HG02588 (cell line): ENCODE results near the gene GATM.
A peak's percentile ranks its signal among the peaks of the same experiment; 100 is the strongest.
"Not testable (repeated sequence)": the region's sequence is repeated elsewhere in the genome, so short reads cannot be mapped to it uniquely, and the experiment has no call there.

Experiments
- ATAC-seq: cut with Tn5 transposase; IDR thresholded peaks from one replicate; pipeline ENCODE4 v1.9.1; 2021; ENCODE audit warnings: mild to moderate bottlenecking, moderate library complexity; ENCODE audit not compliant: unreplicated experiment

The GATM gene

DNA sequence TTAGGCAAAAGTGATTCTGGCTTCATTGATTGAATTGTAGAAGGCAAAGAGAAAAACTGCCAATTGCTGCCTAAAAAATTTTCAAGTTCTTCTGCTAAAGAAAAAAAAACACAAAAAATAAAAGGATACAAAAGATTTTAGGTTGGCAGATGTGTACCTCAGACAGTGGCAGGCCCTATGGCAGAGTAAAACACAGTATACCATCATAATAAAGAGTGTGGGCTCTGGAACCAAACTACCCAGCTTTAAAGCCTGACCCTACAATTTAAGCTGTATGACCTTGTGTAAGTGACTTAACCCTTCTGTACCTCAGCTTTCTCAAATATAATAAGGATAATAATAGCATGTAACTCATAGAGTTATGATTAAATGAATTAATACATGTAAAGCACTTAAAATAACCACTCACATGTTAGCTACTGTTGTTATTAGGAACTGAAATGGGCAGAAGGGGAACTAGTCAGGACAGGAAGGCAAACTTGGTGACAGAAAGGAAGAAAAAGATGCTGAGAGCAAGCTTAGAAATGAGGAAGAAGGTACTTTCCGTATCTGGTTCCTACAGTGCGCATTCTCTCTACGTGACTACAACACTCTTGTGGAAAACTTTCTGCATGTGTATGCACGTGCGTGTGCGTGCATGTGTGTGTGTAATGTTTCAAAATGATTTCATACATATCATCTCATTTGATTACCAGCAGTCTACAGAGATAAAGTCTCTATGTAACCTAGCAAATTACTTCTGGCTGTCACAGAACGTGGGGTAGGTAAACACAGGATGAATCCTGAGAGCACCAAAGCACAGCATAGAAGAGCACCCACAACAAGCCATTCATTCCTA, 13.6 kb upstream of the GATM start:
- ATAC-seq = peak; percentile 96

DNA sequence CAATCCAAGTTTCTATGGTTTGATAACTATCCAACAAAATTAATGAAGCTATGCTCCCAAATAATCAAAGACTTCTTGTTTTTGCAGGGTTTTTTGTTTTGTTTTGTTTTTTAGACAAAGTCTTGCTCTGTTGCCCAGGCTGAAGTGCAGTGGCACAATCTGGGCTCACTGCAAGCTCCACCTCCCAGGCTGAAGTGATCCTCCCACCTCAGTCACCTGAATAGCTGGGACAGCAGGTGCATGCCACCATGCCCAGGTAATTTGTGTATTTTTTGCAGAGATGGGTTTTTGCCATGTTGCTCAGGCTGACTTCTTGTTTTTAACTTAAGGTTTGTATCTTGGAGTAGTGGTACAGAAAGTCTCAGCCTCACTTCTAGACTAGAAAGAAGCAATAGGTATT, 11.0 kb upstream of the GATM start:
- ATAC-seq = no peak

DNA sequence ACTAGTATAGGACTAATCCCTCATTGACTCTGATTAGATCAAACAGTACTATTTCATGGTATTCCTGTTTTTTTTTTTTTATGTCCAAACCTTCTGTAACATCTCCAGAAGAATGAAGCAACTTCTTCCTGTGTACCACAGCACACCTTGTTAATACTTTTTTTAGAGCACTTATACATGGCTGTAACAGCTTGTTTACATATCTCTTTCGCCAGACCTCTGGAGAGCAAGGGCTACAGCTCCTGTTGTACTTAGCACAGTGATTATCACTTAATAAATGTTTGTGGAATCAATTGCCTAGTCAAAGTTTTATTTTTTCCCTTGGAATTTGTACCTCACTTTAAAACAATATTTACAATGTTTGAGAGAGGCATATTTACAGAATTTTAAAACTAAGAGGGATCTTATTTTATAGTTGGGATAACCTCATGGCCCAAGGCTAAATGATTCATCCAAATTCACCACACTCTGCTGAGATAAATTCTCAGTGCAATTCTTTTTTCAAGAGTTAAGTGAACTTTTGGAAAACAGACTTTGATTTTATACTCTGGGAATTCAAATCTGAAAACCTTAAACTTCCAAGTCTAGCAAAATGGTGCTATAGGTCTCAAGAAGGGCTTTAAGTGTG, 9.2 kb upstream of the GATM start:
- no peak for ATAC-seq

DNA sequence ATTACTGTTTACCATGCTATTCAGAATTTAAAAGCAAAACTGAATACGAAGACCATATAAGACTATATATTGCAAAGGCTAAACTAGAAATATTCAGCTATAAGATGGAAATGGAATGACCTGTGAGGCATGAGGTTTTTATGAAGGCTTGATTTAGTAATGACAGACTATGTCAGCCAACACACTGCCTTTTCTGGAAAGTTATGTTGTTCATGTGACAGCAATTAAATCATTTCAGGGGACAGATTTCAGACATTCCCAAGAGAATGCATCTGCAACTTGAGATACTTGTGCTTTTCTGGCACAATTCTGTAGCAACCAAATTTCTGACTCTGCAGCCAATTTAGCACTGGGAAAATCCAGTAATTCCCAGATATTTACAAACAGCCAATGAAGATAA, 8.6 kb upstream of the GATM start:
- no peak for ATAC-seq

DNA sequence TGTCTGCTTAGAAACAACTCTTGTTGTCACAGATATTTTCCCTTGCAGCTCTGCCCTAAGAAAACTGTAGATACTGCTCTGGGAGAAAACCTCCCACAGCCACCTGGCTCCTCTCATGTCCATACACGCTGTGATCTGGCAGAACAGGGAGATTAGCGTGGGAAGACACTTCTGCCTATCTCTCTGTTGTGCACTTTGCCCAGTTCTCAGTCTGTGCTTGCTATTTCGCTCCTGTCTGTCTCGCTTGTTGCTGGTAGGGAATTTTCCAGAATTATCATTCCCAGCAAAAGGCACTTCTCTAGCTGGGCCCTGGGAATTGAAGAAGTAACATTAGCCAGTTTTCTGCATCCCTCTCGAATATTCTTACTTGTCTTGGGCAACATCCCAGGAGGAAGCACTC, 8.1 kb upstream of the GATM start:
- ATAC-seq = no peak

DNA sequence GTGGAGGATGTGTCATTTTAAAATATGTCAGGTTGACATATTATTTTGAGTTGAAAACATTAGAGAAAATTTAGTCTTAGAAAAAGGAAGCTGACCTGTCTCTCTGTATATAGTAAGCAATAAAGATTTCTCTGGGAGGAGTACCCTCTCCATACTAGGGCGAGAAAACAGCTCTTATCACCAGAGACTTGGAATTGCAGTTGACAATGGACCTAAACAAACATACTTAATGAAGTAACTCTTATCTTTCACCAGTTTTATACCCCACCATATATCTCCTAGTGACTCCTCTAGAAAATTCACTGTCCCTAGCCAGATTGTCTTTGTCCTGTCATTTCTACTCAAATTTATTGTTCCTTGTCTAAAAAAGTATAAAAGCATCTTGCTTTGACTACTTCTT, 7.2 kb upstream of the GATM start:
- no peak for ATAC-seq

DNA sequence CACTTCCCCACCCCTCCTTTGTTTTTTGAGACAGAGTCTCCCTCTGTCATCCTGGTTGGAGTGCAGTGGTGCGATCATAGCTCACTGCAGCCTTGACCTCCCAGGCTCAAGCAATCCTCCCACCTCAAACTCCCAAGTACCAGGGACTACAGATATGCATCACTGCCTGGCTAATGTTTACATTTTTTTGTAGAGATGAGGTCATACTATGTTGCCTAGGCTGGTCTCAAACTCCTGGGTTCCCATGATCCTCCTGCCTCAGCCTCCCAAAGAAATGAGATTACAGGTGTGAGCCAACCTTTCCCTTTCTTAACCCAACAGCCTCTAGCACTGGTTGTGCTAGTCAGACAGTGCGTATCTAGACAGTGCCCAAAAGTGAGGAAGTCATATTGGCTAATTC, 6.4 kb upstream of the GATM start:
- ATAC-seq = no peak

DNA sequence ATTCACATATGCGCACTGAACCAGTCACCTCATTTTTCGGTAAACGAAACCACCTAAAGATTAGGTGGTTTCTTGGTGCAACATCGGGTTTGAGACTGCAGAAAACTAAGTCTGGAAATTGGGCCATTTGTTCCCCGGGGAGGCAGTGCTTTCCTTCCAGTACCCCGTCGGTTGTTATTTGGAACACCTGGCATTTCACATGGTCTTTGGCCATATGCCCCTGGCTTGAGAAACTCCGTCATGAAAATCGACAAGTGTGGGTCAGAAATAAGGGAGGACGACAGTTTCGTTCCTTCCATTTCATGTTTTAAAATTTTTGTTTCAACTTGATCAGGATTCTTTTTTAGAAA, 544 bp upstream of the GATM start:
- ATAC-seq = no peak

DNA sequence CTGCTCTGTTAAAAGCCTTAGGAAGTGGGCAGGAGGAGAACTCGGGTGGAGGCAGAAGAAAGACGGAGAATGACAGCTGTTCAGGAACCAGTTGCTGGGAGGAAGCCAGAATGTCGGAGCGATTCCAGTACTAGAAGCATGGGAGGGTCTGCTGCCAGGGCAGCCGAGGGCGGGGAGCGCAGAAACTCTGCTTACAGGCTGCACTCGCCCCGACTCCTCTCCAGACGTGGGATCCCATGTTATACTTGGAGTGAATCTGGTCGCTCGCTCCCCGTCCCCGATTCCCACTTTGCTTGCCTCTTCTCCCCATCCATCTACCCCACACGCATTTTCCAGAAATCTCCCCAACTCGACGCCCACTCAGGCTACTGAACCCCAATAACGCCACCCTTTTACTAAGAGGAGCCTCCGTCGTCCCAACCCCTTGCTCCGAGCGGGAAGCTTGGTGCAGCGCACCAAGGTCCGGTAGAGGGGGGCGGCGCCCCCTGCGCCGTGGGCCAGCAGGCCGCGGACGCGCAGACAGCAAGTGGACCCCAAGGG, 665 bp downstream of the GATM start:
- ATAC-seq = peak; percentile 37

DNA sequence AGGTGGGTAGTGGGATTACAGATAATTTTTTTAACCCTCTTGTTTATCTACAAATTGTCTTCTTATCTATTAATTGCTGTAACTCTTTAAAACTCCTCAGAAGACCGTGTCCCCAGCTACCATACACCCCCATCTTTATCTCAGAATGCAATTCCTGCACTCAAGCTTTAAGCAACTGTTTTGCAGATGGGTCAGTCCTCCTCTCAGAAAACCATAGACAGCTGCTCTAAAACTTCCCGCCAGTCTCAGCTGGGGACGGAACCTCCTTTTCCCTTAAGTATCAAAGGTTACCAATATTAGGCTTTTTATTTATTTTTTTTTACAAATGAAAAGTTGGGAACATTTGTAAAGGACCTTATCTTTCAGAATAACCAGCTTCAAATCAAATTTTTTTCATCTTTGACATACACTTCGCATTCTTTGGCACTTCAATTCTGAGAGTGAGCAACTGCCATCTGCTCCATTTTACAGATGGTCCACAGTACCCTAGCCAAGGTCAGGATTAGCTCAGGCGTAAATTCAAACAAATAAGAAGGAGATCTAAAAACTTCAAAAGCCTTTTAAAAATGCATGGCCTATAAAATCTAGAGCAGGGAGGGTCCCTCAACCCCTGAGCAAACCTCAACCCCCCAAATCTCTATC, 1.3 kb downstream of the GATM start:
- ATAC-seq = no peak

DNA sequence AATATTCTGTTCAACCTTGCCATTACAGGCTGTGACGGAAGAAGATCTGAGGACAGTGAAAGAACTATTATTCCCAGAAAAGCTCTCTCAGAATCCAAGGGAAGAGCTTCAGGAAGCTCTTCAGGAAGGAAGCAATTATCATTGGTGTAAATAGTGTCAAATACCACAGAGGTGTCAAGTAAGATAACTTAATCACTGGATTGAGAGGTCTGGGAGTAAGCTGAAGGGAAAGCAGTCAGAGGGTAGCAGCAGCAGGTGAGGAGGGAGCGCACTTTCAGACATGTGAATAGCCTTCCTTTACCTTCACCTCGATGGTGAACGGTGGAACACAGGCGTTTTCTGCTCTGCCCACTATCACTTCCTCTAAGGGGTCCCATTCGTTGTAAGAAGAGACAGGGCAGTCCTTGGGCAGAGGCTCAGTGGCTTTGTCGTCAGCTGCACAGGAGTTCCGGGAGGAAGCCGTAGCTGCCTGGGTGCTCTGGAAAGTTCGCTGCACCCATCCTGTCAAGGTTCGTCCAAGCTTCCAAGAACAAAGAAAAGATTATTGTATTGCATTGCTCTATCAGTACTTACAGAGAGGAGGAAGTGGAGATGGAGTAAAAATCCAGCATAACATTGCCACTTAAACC, 1.9 kb downstream of the GATM start:
- no peak for ATAC-seq

DNA sequence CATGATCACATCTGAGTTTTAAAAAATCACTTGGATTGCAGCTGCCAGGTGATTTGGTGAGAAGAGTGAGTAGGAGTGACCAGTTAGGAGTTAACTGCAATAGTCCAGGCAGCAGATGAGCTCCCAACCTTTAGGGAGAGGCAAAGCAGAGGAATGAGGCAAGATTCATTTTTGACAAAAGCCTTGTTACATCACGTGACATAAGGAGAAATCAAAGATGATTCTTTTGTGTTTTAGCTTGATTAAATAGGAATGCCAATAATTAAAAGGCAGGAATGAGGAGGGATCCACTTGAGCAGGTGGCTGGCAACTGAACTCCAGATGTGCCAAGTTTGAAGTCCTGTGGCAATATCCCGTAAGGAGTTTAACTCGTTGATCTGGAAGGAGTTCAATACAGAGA, 2.5 kb downstream of the GATM start:
- no peak for ATAC-seq

DNA sequence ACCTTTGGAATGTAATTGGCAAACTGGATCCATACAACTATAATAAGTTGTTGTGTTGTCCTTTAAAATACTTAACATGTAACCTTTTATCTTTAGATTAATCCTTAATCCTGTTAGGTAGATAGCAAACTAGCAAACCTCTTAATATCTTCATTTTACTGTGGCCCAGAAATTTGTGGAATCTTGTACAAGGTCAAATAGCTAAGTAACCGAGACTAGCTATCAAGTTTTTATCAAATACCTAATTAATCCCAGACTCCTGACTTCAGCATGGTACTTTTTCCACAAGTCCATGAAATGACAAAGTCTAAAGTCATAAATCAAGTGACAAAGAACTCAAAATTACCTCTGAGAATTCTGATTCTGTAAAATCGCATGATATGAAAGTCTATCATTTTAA, 4.4 kb downstream of the GATM start:
- no peak for ATAC-seq

DNA sequence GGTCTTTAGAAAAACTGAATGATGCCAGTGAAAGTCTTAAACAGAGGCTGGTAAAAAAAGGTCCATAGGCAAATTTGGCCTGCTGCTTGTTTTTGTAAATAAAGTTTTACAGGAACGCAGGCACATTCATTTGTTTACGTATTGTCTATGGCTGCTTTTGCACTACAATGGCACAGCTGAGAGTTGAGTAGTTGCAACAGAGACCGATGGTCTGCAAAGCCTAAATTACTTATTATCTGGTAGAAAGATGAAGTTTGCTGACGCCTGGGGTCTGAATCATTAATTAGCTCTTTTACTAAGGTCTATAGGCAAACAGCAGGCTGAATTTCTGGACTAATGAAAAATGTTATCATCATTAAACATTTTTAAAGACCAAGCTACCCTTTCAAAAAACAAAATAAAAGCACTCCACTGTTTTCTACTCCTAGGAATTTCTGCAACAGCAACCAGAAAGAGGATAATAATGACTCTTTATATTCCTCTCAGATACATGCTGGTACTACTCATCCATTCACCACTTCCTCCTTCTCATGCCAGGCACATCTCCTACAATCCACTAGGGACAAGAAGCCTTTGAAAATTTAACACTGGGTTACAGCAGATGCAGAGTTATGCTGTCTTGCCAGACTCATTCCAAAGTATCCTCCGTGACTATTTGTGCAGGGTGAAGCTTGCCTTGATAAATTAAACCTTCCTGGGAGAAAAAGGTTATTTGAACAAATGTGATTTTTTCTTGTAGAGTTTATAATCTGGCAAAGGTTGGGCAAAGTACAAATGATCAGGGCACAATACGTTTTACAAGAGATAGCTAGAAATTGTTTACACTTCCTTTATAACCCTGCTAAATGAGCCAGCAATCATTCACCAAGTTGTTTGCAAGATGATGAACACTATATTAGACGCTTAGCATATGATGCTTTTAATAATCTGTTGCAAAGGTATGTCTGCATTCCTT, 6.0 kb downstream of the GATM start:
- ATAC-seq = no peak

DNA sequence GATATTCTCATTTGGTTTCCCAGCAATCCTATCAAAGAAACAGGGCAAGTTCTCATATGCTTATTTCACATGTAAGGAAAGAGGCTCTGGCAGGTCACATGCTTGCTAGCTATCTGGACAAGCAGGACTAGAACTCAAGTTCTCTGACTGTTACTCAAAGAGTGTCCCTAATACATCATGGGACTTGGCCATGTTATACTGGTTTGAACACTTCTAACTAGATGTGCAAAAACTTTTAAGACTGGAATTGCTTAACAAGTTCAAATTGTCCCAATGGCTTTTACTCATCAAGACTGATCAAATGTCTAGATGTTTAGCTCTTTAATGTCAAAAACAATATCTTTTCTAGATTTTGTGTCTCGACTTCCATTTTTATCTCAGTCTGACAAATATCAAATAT, 6.8 kb downstream of the GATM start:
- no peak for ATAC-seq

DNA sequence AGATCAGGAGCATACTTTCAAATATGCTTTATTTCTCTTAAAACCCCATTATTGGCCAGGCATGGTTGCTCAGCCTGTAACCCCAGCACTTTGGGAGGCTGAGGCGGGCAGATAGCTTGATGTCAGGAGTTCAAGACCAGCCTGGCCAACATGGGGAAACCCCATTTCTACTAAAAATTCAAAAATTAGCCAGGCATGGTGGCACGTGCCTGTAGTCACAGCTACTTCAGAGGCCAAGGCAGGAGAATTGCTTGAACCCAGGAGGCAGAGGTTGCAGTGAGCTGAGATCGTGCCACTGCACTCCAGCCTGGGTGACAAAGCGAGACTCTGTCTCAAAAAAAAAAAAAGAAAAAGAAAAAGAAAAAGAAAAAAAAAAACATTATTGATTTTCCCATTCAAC, 8.3 kb downstream of the GATM start:
- ATAC-seq = not testable (repeated sequence)

DNA sequence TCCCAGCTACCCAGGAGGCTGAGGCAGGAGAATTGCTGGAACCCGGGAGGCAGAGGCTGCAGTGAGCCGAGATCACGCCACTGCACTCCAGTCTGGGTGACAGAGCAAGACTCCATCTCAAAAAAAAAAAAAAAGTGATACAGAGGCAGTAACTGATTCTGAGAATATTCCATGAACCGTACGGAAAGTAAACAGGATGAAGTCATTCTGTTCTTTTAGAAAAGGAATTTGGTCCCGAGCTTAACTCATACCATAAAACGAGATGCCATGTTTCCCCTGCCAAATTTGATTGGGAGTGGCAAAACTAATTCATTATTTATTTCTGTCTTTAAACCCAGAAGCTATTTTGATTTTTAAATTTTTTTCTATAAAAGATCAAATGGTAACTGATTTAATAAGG, 11.1 kb downstream of the GATM start:
- not testable (repeated sequence) for ATAC-seq

DNA sequence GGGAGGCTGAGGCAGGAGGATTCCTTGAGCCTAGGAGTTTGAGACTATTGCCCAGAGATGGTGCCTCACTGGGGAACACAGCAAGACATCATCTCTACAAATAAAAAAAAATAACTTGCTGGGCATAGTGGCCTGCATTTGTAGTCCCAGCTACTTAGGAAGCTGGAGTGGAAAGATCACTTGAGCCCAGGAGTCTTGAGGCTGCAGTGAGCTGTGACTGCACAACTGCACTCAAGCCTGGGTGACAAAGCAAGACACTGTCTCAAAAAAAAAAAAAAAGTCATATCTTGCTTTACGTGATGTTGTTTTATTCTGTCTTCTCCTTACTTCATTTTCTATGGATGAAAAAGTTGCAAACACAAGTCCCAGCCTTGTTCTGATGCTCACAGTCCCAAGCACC, 14.1 kb downstream of the GATM start:
- ATAC-seq = no peak

DNA sequence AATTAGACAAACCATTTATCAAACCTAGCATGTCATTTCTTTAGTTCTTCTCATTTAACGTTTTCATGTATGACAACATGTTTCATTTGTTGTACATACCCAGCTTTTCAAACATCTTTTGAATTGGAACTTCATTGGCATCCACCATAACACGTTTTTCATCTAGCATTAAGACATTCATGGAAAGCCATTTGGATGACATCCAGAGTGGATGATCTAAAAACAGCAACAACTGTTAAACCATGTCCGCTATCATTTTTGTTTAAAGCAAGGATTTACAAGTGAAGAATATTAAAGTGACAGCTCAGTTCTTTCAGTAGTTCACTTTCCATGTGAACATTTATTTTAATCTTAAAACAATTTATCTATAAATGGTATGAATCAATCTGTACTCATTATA, 14.5 kb downstream of the GATM start:
- ATAC-seq = no peak

DNA sequence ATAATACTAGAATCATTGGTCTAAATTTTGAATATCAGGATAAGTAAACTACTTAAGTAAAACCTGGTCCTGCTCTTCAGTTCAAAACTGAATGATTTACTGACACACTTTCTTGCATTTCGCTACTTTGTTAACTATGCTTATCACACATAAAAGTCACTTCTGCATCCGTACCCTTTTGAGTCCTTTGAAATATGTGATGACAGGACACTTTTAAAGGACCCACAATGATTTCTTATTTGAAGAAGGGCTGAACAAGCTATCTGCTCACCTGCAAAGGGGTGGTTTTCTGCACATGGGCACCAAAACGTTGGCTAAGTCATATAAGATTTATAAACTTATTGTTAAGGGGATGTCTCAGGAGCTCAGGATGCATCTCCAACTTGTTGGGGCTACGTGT, 15.0 kb downstream of the GATM start:
- no peak for ATAC-seq
